A549 (cell line): ENCODE measurements around the gene GDF10. TPM values are rescaled to one million over a fixed set of nuclear protein-coding genes. Genes with fewer than 3 reads are reported as not detected.

Experiments
- ATAC-seq, 2 experiments: fragments of 200-7000 bp in 1 of 2; fragments of >200 bp in 1 of 2; cut with Nextera tagmentation in 1 of 2; cut with Tn5 transposase in 1 of 2; 3 replicates each; pipeline versions ENCODE4 v1.8.0 to v1.9.1; 2018 to 2020; ENCODE audit warnings: mild to moderate bottlenecking in 1 of 2, moderate library complexity in 1 of 2
- CTCF ChIA-PET: fragments of 300-600 bp; sonication (Branson Sonifier 250); formaldehyde crosslinking; extraction: SDS; loops from one replicate; lab custom pipeline; 2021; ENCODE audit warnings: antibody characterized with exemption, inconsistent platforms; lab: Yijun Ruan, JAX
- POLR2A ChIA-PET: fragments of 350-600 bp; formaldehyde crosslinking; extraction: SDS; loops from one replicate; lab custom pipeline; 2021; ENCODE audit warnings: antibody characterized with exemption, inconsistent platforms; lab: Yijun Ruan, JAX
- DNase-seq, 2 experiments: peaks; one replicate each; pipeline versions ENCODE4 v3.0.0 to v3.0.0-alpha.2; 2011 to 2016; ENCODE audit warnings: low read depth in 1 of 2, low spot score in 1 of 2
- FAIRE-seq: peaks from 2 replicates; lab custom pipeline; 2011; peaks lifted over from hg19 to GRCh38; lab: Jason Lieb, UNC
- H3K27ac ChIP-seq, 2 experiments: fragments of >200 bp; sonication (Bioruptor Twin); formaldehyde crosslinking; 3 replicates each; pipeline ENCODE4 v1.5.1; 2016 to 2017
- H3K4me1 ChIP-seq: fragments of >200 bp; sonication (Bioruptor Twin); formaldehyde crosslinking; 3 replicates; pipeline ENCODE4 v1.6.1; 2016
- H3K4me2 ChIP-seq: fragments of >200 bp; sonication (Bioruptor Twin); formaldehyde crosslinking; 3 replicates; pipeline ENCODE4 v1.6.1; 2016
- H3K4me3 ChIP-seq: fragments of >200 bp; sonication (Bioruptor Twin); formaldehyde crosslinking; 3 replicates; pipeline ENCODE4 v1.5.1; 2016
- H3K9me3 ChIP-seq: fragments of >200 bp; sonication (Bioruptor Twin); formaldehyde crosslinking; 3 replicates; pipeline ENCODE4 v1.6.1; 2016
- ATOH8 ChIP-seq: fragments of 250-450 bp; sonication (Bioruptor Pico); IDR thresholded peaks from 2 replicates; pipeline ENCODE4 v1.5.0; 2020; ENCODE audit warnings: low read depth, mild to moderate bottlenecking, moderate library complexity
- BHLHE40 ChIP-seq: IDR thresholded peaks from 2 replicates; pipeline ENCODE4 v1.6.1; 2012; ENCODE audit warnings: low read depth, low read length, inconsistent platforms
- CTCF ChIP-seq: fragments of >200 bp; sonication (Bioruptor Twin); formaldehyde crosslinking; IDR thresholded peaks from 3 replicates; pipeline ENCODE4 v1.5.1; 2016
- E2F6 ChIP-seq: IDR thresholded peaks from 2 replicates; pipeline ENCODE4 v1.6.1; 2012; ENCODE audit warnings: low read depth, borderline replicate concordance
- ESRRA ChIP-seq: fragments of 150-350 bp; IDR thresholded peaks from 2 replicates; pipeline ENCODE4 v1.6.1; 2014; ENCODE audit warnings: mild to moderate bottlenecking, low read length, borderline replicate concordance
- HEYL ChIP-seq: fragments of 250-450 bp; sonication (Bioruptor Pico); IDR thresholded peaks from 2 replicates; pipeline ENCODE4 v1.8.0; 2021; ENCODE audit warnings: mild to moderate bottlenecking, moderate library complexity
- JUN ChIP-seq, 2 experiments: fragments of >200 bp; sonication (Bioruptor Twin); formaldehyde crosslinking; IDR thresholded peaks; 2 replicates in 1 of 2; 3 replicates in 1 of 2; pipeline ENCODE4 v1.6.1; 2016 to 2017
- KDM1A ChIP-seq: fragments of 200-600 bp; sonication (generic); IDR thresholded peaks from 2 replicates; pipeline ENCODE4 v1.6.1; 2016; ENCODE audit warnings: low read depth, mild to moderate bottlenecking
- MAFK ChIP-seq: fragments of 450-650 bp; IDR thresholded peaks from 2 replicates; pipeline ENCODE4 v1.6.1; 2014; ENCODE audit not compliant: partially characterized antibody
- NFE2L2 ChIP-seq: fragments of 150-350 bp; conservative IDR thresholded peaks from 2 replicates; pipeline ENCODE4 v1.6.1; 2014; ENCODE audit warnings: low read length
- NR3C1 ChIP-seq: fragments of >200 bp; sonication (Bioruptor Twin); formaldehyde crosslinking; IDR thresholded peaks from 3 replicates; pipeline ENCODE4 v1.6.1; 2017
- PBX3 ChIP-seq: IDR thresholded peaks from 2 replicates; pipeline ENCODE4 v1.6.1; 2012
- POLR2A ChIP-seq: IDR thresholded peaks from 2 replicates; pipeline ENCODE4 v1.6.1; 2012; ENCODE audit warnings: mild to moderate bottlenecking, low read length
- REST ChIP-seq: fragments of 200-600 bp; sonication (generic); IDR thresholded peaks from 2 replicates; pipeline ENCODE4 v1.6.1; 2016; ENCODE audit warnings: antibody characterized with exemption, mild to moderate bottlenecking, moderate library complexity
- RNF2 ChIP-seq: fragments of 200-600 bp; sonication (generic); IDR thresholded peaks from 2 replicates; pipeline ENCODE4 v1.6.1; 2016; ENCODE audit warnings: low read depth, mild to moderate bottlenecking, antibody characterized with exemption, moderate library complexity, borderline replicate concordance
- SMC3 ChIP-seq: fragments of >200 bp; sonication (Bioruptor Twin); formaldehyde crosslinking; IDR thresholded peaks from 3 replicates; pipeline ENCODE4 v1.6.1; 2018; ENCODE audit warnings: inconsistent platforms
- SREBF2 ChIP-seq: fragments of 450-650 bp; IDR thresholded peaks from 2 replicates; pipeline ENCODE4 v1.6.1; 2014; ENCODE audit warnings: mild to moderate bottlenecking, moderate library complexity
- ZNF302 ChIP-seq: fragments of 250-450 bp; sonication (Bioruptor Pico); IDR thresholded peaks from 2 replicates; pipeline ENCODE4 v1.9.0; 2021; ENCODE audit warnings: inconsistent platforms, mild to moderate bottlenecking, moderate library complexity
- ZSCAN20 ChIP-seq: fragments of 250-450 bp; sonication (Bioruptor Pico); IDR thresholded peaks from 2 replicates; pipeline ENCODE4 v1.8.0; 2022; ENCODE audit warnings: mild to moderate bottlenecking, moderate library complexity
- WGBS: methylation state at CpG from one replicate; pipeline ENCODE4 v1.1.6; 2017; ENCODE audit errors: missing lambda C conversion rate; 5-methylcytosine and 5-hydroxymethylcytosine counted together
- polyA plus RNA-seq, 4 experiments: library from polyadenylated mRNA; depleted of rRNA in 3 of 4; stranded (reverse); fragments of >200 nt; fragmentation: RNase III in 1 of 4; extraction: RNeasy Plus Mini Kit Qiagen cat#74134 plus additional on column Dnase treatment in 1 of 4; gene quantifications; 2 replicates in 3 of 4; 3 replicates in 1 of 4; pipeline ENCODE4 v1.2.3, GENCODE V29; 2011 to 2017

Gene GDF10
- polyA plus RNA-seq, 2 of the 4 experiments (the other 2 are of a cell fraction), result 0.10 TPM; not detected in 1

GRCh38 chr10:47312663-47312995 is 12.6 kb downstream of the GDF10 start:
- FAIRE-seq, result no peak
- Histone ChIP-seq H3K4me1 (no peaks in the 10 kb centered on the region), H3K4me3 (no peak overlapping the region), H3K9me3 (no peaks in the 10 kb centered on the region), H3K4me2 (no peak overlapping the region), H3K27ac (no peak overlapping the region)
- TF ChIP-seq MAFK (no peak), RNF2 (no peak), ZNF302 (CRISPR knock-in tag) (no peak), POLR2A (no peak), ATOH8 (CRISPR knock-in tag) (no peak), NFE2L2 (no peak), REST (no peak), JUN (IDR thresholded peaks at IDR 0.05) (no peak)
- WGBS, result 27% methylated on average over 5 of the region's 7 CpGs
- no peak for DNase-seq
- ChIA-PET POLR2A (no interaction called here), CTCF (interaction anchor here (1.0 to 8.2 kb wide), 23 partner anchors 10 to 318 kb away, joined by 3 to 213 read pairs (median 8); partner anchors contain the start of gene GDF2)
- ATAC-seq, result no peak

- ChIA-PET CTCF (interaction anchor here (1.4 to 8.2 kb wide), 7 partner anchors 9 to 289 kb away, joined by 4 to 213 read pairs (median 22); partner anchors contain the start of genes GDF10 and GDF2), POLR2A (no interaction called here)
- no peak for FAIRE-seq
- no peak for DNase-seq
- Histone ChIP-seq H3K27ac (no peak overlapping the region), H3K4me3 (no peak overlapping the region), H3K4me2 (no peak overlapping the region), H3K4me1 (no peaks in the 10 kb centered on the region), H3K9me3 (no peaks in the 10 kb centered on the region)
- WGBS, result 61% methylated on average over 7 of the region's 9 CpGs
- TF ChIP-seq NR3C1, result no peak
- TF ChIP-seq SREBF2, result no peak
- TF ChIP-seq CTCF, result no peak
- no peak for TF ChIP-seq BHLHE40
- TF ChIP-seq HEYL (CRISPR knock-in tag), result no peak
- no peak for TF ChIP-seq ESRRA
- TF ChIP-seq RNF2, result no peak
- no peak for TF ChIP-seq E2F6
- no peak for ATAC-seq
Observed at GRCh38 chr10:47314416-47314970, 14.5 kb downstream of the GDF10 start.

GRCh38 chr10:47315421-47315820 is 15.4 kb downstream of the GDF10 start:
- ChIA-PET POLR2A (no interaction called here), CTCF (interaction anchor here (0.8 to 8.2 kb wide), 6 partner anchors 8 to 290 kb away, joined by 3 to 213 read pairs (median 40); partner anchors contain the start of genes GDF10 and GDF2)
- WGBS, result 59% methylated on average over 2 of the region's 2 CpGs
- Histone ChIP-seq H3K4me2 (no peak overlapping the region), H3K4me1 (no peaks in the 10 kb centered on the region), H3K27ac (no peak overlapping the region), H3K4me3 (no peak overlapping the region), H3K9me3 (no peaks in the 10 kb centered on the region)
- ATAC-seq (no peak), FAIRE-seq (no peak), DNase-seq (no peak)
- no peak for TF ChIP-seq SMC3
- TF ChIP-seq KDM1A, result no peak
- TF ChIP-seq ZSCAN20 (CRISPR knock-in tag), result no peak
- no peak for TF ChIP-seq PBX3
